Measurements from ENCODE around the gene PRTG.
A peak's percentile ranks its signal among the peaks of the same experiment; 100 is the strongest.
"Not testable (repeated sequence)": the region's sequence is repeated elsewhere in the genome, so short reads cannot be mapped to it uniquely, and the experiment has no call there.

Gene PRTG, protein sequence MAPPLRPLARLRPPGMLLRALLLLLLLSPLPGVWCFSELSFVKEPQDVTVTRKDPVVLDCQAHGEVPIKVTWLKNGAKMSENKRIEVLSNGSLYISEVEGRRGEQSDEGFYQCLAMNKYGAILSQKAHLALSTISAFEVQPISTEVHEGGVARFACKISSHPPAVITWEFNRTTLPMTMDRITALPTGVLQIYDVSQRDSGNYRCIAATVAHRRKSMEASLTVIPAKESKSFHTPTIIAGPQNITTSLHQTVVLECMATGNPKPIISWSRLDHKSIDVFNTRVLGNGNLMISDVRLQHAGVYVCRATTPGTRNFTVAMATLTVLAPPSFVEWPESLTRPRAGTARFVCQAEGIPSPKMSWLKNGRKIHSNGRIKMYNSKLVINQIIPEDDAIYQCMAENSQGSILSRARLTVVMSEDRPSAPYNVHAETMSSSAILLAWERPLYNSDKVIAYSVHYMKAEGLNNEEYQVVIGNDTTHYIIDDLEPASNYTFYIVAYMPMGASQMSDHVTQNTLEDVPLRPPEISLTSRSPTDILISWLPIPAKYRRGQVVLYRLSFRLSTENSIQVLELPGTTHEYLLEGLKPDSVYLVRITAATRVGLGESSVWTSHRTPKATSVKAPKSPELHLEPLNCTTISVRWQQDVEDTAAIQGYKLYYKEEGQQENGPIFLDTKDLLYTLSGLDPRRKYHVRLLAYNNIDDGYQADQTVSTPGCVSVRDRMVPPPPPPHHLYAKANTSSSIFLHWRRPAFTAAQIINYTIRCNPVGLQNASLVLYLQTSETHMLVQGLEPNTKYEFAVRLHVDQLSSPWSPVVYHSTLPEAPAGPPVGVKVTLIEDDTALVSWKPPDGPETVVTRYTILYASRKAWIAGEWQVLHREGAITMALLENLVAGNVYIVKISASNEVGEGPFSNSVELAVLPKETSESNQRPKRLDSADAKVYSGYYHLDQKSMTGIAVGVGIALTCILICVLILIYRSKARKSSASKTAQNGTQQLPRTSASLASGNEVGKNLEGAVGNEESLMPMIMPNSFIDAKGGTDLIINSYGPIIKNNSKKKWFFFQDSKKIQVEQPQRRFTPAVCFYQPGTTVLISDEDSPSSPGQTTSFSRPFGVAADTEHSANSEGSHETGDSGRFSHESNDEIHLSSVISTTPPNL

DNA sequence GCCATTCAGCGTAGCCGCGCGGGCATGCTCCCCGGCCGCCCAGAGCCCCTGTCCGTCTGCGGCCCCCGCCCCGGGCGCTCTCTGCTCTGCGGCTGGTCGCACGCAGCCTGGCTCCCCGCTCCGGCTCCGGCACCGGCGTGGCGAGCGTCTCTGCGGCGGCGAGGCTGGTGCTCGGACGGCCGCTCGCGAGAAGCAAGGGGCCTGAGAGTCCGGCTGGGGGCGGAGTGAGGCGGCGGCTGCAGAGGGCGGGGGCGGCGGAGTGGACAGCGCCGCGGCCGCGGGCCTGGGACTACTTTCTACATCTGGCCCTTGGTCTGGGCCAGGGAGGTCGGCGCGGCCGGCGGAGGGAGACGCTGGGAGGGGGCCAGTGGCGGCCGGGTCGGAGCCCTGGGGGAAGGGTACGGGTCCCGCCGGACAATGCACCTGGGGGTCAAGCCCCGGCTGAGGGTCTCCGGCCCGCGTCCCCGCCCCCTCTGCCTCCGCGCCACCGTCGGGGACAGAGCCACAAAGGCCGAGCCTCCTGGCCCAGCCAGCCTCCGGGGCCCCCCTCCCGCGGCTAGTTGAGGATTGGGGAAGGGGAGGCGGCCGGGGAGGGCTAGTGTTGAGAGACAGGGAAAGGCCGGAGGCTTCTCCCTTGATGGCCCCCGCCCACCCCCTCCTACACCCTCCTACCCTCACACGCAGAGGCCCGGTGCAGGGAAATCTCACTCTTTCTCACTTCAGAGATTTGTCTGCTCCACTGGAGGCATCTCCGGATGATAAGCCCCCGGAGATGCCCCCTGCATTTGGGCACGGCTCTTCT lies at the start of gene PRTG:
Gene PRTG, minus strand, starts transcription at position 226 of the 802 bp plus-strand sequence. Its CDS starts 221 bp downstream, at position 5.
- peak; percentile 60 for DNase-seq (ENCODE audit: low spot score)

DNA sequence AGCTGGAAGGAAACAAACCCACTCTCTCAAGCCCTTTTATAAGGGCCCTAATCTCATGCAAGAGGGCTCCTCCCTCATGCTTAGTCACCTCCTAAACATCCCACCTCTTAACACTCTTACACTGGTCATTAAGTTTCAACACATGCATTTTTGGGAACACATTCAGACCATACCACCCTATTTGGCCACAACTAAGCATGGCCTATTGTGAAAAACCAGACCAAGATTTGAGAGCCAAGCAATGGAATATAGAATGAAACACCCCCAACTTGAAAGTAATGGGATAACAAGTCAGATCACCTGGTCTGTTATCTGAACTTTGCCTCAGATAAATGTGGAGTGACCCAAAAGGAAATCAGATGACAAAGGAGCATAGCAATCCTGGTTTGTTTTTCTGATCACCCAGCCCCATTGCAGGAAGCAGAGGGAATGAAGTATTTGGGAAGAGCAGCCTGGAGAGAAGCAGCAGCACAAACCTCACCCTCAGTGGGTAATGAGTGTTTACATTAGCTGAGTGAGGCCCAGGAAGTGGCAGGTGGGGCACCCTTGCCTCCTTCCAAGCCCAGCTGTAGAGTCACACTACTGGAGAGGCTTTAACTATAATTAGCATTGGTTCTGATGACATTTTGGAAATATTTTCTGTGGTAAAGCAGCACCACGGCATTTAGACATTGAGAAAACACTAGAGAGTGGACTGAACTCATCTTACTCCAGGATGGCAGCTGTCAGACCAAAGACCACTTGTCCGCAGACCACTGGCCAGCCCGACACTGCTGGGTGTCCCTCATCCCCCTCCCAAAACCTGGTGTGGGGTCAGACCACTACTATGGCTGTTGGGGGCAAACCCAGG lies 48.8 kb upstream of the PRTG start:
- DNase-seq (ENCODE audit: low spot score): peak; percentile 14

DNA sequence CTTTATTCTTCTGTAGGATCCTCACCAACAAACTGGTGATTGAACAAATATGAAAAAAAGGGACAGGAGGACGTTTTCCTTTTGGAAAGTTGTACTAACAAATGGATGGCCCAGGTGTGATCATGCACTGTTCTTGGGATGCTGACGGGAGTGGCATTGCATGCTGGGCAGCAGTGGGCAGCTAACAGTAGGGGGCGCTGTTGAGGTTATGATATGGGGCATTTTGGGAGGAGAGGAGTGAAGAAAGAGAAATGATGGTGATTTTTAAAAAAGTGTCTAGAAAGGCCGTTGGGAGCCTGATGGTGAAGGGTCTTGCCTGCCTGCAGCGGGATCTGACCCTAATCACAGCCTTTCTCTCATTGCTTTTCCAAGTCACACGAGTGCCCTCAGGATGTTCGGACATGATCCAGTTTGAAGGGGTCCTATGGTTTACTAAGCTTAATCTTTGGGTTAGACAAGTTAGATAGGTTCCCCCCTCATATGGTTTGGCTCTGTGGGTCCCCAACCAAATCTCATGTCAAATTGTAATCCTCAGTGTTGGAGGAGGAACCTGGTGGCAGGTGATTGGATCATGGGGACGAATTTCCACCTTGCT lies 46.2 kb upstream of the PRTG start:
- no peak for DNase-seq (ENCODE audit: low spot score)

DNA sequence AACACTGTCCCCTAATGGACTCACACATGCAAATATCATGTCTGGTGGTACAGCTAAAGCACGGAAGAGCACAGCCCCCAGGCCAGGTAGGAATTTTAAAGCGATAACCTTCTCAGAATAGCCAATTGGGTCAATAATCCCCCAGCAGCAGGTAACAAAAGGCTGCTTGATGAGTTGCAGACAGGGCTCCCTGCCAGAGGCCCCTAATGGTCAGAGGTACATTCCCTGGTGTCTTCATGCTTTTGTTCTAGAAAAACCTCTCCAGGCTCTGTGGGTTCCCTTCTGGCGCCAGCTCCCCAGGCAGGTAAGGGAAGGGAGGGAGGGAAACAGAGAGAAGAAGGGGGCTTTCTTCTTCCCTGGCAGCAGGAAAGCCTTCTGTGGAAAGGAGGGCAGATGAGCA lies 43.4 kb upstream of the PRTG start:
- no peak for DNase-seq (ENCODE audit: low spot score)

DNA sequence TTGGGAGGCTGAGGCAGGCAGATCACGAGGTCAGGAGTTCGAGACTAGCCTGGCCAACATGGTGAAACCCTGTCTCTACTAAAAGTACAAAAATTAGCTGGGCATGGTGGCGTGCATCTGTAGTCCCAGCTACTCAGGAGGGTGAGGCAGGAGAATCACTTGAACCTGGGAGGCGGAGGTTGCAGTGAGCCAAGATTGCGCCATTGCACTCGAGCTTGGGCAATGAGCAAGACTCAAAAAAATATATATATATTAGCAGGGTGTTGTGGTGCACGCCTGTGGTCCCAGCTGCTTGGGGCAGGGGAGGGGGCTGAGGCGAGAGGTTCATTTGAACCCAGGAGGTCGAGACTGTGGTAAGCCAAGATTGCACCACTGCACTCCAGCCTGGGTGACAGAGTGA lies 42.6 kb upstream of the PRTG start:
- DNase-seq (ENCODE audit: low spot score): not testable (repeated sequence)

DNA sequence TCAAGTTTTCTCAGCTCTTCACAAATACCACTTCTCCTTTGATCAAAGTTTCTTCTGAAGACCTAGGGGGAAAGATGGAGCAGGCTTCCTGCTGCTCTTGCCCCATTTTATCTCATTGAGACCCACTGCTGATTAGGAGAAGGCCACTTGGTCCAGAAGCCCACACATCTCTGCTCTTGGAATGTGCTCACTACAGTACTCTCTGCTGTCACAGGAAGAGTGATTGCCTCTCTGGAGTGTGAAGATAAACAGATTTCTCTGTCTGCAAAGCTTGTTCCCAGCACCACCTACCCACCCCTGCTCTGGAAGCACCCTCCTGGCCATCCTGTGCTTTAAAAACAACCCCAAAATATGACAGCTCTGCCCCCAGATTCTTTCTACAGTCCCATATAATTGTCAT lies 41.3 kb upstream of the PRTG start:
- no peak for DNase-seq (ENCODE audit: low spot score)

DNA sequence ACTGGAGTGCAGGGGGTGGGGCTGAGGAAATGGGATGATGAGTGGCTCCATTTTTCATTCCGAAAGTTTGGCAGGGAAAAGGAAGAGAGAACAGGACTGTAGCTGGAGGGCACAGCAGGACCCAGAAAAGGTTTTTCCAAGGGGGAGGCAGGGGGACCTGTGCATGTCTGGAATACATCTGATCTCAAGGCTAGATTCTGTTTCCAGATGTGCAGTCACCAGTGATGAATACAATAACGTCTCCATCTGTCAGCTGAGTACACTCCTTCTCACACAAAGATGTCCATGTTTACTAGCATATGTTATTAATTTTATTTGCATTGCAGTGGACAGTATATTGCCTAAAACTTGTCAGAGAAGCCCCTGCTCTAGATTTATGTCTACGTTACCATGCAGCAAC lies 39.9 kb upstream of the PRTG start:
- DNase-seq (ENCODE audit: low spot score): no peak

DNA sequence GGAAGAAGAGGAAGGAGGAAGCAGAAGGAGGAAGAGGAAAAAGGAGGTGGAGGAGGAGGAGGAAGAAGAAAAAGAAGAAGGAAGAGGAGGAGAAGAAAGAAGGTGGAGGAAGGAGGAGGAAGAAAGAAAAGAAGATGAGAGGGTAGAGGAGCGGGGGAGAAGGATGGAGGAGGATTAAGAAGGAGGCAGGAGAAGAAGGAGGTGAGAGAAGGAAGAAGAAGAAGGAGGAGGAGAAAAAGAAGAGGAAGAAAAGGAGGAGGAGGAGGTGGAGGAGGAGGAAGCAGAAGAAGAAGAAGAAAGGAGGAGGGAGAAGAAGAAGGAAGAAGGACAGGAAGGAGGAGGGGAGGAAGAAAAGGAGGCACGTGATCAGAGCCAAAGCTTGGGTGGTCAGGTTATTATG lies 37.3 kb upstream of the PRTG start:
- DNase-seq (ENCODE audit: low spot score): no peak

DNA sequence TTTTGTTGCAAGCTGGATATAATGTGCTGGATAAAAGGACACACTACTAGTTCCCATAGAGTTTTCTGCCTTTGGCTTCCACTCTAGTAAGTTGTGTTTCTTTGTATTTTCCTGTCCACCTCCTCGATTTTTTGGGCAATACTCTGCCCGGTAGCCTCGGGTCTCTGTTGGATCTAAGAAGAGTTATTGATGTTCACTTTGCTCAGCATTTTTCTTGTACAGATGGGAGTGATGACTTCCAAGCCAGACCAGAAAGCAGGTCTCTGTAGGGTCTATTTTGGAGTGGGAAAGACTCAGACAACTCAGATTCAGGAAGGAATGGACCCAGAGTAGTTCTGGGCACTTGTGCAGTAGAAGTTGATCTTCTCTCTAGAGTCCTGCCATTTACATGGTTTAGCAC lies 36.0 kb upstream of the PRTG start:
- no peak for DNase-seq (ENCODE audit: low spot score)

DNA sequence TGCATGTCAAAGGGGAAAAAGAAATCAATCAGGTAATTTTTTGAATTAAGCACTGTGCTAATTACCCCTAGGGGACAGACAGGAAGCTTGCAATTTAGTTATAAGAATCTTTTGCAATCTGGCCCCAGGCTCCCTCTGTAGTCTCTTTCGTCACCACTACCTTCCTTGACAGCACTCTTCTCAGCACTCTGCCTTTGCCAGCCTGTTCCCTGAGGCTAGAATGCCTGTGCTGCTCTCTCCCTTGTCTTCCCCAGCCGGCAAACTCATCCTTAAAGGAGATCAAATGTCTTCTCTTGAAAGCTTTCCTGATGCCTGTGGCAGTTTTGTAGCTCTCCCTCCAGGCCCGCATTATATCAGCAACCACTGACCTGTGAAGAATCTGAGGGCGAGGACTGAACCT lies 32.4 kb upstream of the PRTG start:
- DNase-seq (ENCODE audit: low spot score): no peak

DNA sequence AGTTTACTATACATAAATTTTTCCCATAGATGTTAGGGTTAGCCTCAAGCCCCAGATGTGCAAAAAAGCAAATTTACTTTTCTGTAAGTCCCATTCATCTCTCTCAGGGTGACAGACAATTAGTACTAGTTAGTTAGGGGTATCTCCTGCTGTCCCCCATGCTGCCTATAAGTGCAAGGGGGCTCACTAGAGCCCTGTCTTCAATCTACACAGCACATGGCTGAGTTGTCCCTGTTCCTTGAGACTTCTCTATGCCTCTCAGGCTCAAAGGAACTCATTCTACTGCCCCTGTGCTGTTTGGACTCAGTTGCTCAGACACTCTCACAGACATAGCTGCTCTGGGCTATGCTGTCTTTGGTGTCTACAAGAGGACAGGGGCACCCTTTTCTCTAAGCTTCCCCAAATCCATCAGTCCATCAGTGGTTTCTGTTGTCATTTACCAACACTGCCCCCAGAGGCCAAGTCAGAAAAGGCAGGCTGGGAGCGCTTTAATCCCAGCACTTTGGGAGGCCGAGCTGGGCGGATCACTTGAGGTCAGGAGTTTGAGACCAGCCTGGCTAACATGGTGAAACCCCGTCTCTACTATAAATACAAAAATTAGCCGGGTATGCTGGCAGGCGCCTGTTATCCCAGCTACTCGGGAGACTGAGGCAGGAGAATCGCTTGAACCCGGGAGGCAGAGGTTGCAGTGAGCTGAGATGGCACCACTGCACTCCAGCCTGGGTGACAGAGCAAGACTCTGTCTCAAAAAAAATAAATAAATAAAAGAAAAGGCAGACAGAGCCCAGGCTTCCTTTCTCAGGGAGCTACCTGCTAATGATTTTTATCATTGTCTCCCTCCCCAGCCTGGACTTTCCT lies 31.4 kb upstream of the PRTG start:
- peak; percentile 33 for DNase-seq (ENCODE audit: low spot score)

DNA sequence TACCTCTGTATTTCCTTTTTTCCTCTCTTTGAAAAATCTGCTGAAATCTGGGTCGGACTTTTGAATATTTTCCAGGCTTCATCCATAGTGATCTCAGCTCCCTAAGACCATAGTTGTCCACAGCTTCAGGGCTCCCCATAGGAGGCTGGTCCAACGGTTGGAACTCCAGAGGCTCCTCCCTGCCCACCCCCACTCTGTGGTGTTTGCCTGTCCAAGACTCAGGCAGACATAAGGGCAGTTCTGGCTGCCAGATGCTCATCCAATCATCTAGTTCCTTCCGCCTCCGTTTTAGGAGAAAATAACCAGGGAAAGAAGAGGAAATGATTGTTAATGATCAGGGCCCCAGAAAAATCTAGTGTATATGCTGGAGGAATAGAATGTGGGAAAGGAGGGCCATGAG lies 27.9 kb upstream of the PRTG start:
- no peak for DNase-seq (ENCODE audit: low spot score)

DNA sequence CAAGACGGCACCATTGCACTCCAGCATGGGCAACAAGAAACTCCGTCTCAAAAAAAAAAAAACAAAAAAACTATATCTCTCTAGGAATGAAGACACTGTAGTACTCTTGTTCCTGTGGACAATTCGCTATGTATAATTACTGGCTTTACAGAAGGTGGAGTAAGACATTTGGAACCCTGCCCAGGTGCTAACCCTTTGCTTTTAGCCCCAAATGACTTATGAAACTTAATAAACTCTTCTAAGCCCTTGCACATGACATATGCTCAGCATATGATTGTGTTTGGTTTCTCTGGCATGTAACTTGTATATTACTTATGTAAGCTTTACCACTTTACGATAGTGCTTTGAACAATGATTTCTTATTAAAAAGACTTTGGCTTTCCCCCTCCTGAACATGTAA lies 27.3 kb upstream of the PRTG start:
- DNase-seq (ENCODE audit: low spot score): no peak

DNA sequence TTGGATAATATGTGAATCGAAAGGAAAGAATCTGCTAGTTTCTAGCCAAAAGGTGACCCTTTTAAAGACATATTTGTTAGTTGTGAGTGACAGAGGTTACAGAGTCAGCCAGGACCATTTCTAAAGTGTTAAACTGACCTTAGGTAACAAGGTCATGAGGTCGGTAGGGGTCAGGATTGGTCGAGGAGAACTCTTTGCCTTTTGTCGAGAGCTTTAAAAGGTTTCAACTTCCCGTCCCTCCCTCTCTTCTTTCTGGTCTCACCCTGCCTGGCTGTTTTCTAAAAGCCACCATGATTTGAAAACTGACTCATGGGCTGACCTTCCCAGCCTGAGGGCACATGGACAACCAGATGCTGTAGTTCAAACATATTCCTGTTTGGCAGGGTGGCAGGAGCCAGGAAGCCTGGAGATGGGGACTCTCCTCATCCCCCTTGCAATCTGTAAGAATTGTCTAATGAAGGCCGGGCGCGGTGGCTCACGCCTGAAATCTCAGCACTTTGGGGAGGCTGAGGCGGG lies 25.8 kb upstream of the PRTG start:
- DNase-seq (ENCODE audit: low spot score): no peak

DNA sequence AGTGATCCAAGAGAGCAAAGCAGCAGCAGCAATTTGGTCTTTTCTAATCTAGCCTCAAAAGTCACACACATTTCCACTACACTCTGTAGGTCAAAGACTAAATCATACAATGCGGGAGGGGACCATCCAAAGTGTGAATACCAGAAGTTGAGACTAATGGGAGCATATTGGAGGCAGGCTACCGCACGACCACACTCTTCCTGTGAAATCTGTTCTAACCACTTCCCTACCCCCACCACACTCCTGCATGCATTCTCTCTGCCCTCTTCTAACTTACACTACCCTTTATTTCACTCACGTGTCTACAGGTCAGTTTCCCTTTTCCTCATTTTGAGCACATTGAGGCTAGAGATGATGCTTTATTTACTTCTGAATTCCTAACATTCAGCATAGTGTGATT lies 23.7 kb upstream of the PRTG start:
- no peak for DNase-seq (ENCODE audit: low spot score)

DNA sequence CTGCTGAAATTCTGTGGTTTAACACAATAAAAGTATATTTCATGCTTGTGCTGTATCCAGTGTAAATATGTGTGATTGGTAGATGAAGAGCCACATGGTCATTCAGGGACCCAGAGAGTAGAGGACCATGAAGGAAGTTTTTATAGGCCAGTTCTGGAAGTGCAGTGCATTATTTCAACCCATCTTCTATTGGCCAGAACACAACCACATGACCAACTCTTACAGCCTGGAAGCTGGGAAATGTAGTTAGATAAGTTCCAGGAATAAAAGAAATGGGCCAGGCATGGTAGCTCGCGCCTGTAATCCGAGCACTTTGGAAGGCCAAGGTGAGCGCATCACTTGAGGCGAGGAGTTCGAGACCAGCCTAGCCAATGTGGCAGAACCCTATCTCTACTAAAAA lies 21.4 kb upstream of the PRTG start:
- DNase-seq (ENCODE audit: low spot score): no peak

DNA sequence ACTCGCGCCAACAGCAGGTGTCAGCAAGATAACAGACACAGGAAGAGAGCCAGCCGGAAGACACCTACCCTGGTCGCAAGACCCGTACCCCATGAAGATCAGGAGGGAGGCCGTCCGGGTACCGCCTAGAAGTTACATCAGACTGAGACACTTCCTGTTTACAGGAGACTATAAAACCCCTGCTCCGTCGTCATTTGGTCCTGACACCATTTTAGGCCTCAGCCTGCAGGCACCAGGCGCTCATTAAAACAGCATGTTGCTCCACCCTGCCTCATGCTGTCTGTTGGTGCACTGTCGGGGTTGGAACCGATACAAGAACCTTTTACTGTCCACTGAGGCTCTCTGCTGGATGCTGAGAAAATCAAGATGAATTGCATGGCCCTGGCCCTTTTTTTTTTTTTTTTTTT lies 15.6 kb upstream of the PRTG start:
- no peak for DNase-seq (ENCODE audit: low spot score)

DNA sequence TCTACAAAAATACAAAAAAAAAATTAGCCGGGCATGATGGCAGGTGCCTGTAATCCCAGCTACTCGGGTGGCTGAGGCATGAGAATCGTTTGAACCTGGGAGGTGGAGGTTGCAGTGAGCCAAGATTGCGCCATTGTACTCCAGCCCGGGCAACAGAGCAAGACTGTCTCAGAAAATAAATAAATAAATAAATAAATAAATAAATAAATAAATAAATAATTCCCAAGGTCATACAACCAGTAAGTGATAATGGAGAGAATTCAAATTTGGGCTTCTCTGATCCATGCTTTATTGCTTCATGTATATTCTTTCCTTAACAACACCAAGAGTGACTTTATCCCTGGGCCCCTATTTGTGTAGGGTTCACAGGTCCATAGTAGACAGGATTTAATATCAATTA lies 10.5 kb upstream of the PRTG start:
- DNase-seq (ENCODE audit: low spot score): not testable (repeated sequence)

DNA sequence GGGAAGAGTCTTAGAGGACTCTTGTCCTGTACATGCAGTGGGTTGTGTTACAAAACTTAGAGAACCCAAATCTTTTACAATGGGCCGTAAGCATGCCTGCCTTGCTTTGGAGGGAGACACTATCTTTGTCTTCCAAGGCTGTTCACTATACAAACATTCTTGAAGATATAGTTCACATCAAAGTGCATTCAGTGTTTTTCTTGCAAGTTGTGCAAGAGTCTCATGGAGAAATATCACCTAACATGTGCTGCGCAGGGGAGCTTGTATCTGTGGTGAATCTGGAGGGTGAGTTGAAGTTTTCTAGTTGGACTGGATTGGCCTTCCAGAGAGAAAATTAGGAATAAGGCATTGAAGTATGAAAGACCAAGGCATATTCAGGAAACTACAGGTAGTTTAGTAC lies 7.8 kb upstream of the PRTG start:
- DNase-seq (ENCODE audit: low spot score): no peak

Measured in hepatic stellate cell (primary cell).